Muscle of leg (tissue), 11 donors: Measurements from ENCODE around the gene PTGFRN. TPM values are rescaled to one million over a fixed set of nuclear protein-coding genes. Genes with fewer than 3 reads are reported as not detected.

Experiments used
- DNase-seq: peaks from one replicate; pipeline ENCODE4 v3.0.0; 2013
- H3K27ac ChIP-seq: one replicate; pipeline ENCODE4 v1.5.1; 2013; ENCODE audit warnings: mild to moderate bottlenecking, low read length, control low read depth
- H3K27me3 ChIP-seq: one replicate; pipeline ENCODE4 v1.6.1; 2013; ENCODE audit warnings: low read length; ENCODE audit not compliant: control insufficient read depth, insufficient read depth
- H3K36me3 ChIP-seq: one replicate; pipeline ENCODE4 v1.6.1; 2013; ENCODE audit warnings: low read length; ENCODE audit not compliant: control insufficient read depth, insufficient read depth
- H3K4me1 ChIP-seq: one replicate; pipeline ENCODE4 v1.6.1; 2013; ENCODE audit warnings: low read length; ENCODE audit not compliant: control insufficient read depth, insufficient read depth
- H3K4me3 ChIP-seq: one replicate; pipeline ENCODE4 v1.5.1; 2013; ENCODE audit warnings: low read length, control low read depth
- H3K9me3 ChIP-seq: replicated peaks from 2 replicates; pipeline ENCODE4 v1.6.1; 2013; ENCODE audit warnings: low read depth, low read length; ENCODE audit not compliant: control insufficient read depth
- WGBS: methylation state at CpG from one replicate; pipeline ENCODE4 v1.1.5; 2013; ENCODE audit warnings: missing lambda C conversion rate; ENCODE audit not compliant: insufficient coverage; 5-methylcytosine and 5-hydroxymethylcytosine counted together
- polyA plus RNA-seq, 8 donors: library from polyadenylated mRNA; unstranded; fragments of 120-200 nt; gene quantifications; one replicate each; pipeline versions ENCODE4 v1.2.1 to v1.2.3, GENCODE V29; 2013; ENCODE audit warnings: inconsistent platforms in 1 of 8, low replicate concordance in 1 of 8; ENCODE audit not compliant: insufficient read length in 8 of 8, insufficient read depth in 1 of 8
- total RNA-seq: library from RNA; stranded (reverse); fragments of 120-200 nt; gene quantifications from one replicate; pipeline ENCODE4 v1.2.4, GENCODE V29; 2013

Gene PTGFRN
- total and polyA plus RNA-seq, 9 donors: 74.1 to 157 (median 127) TPM

- peak; percentile 94 for DNase-seq
- H3K4me3 ChIP-seq: no peak overlapping the region
- no peaks in the 10 kb centered on the region for H3K27me3 ChIP-seq
- 28% methylated on average over 9 of the region's 13 CpGs for WGBS
- no peaks in the 10 kb centered on the region for H3K9me3 ChIP-seq
- H3K4me1 ChIP-seq: peaks cover 56% of the 10 kb centered on the region
- H3K27ac ChIP-seq: peak overlapping the region; percentile 93
- peaks cover 28% of the 10 kb centered on the region for H3K36me3 ChIP-seq
These were observed 40.9 kb downstream of the PTGFRN start for GRCh38 chr1:116950517-116951199.

DNA sequence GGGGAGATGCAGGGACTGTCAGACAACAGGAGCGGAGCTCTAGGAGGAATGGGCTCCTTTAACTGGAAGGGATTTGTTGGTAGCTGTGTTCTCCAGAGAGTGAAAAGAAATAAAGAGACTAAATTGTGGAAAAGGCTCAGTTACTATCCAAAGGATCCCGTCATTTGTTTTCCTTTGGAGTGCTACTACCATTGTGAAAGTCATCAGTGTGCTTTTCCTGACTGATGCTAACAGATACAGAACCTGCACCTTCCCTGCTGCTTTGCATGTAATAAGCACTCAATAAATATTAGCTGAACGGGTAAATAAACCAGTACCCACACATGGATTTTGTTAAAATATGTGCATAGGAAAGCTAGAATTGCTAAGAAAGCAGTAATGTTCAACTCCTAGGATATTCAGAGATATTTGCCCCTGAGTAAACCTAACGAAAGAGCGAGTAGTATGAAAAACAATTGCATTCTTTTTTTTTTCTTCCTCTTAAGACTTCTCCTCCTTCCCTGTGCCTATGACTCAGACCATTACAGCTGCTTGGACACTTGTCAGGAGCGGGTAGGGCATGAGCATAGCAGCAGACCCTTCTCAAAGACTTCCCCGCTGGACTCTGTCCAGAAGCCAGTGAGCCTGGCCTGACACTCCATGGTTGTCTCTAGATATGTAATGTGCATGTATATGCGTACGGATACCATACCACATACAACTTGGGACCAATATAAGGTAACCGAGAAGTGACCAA lies 41.7 kb downstream of the PTGFRN start:
- Histone ChIP-seq H3K27ac (peak overlapping the region; percentile 93), H3K36me3 (peaks cover 28% of the 10 kb centered on the region), H3K4me1 (peaks cover 55% of the 10 kb centered on the region), H3K4me3 (no peak overlapping the region), H3K9me3 (no peaks in the 10 kb centered on the region), H3K27me3 (no peaks in the 10 kb centered on the region)
- peak; percentile 90 for DNase-seq
- 17% methylated on average over 1 of the region's 10 CpGs for WGBS

GRCh38 chr1:116952738-116953275 lies 43.1 kb downstream of the PTGFRN start:
- no peak for DNase-seq
- peak overlapping the region; percentile 21 for H3K27ac ChIP-seq
- peaks cover 24% of the 10 kb centered on the region for H3K36me3 ChIP-seq
- H3K4me3 ChIP-seq: no peak overlapping the region
- peaks cover 46% of the 10 kb centered on the region for H3K4me1 ChIP-seq
- no peaks in the 10 kb centered on the region for H3K9me3 ChIP-seq
- WGBS: no CpG with 5 or more reads among the region's 2 CpGs
- no peaks in the 10 kb centered on the region for H3K27me3 ChIP-seq

DNA sequence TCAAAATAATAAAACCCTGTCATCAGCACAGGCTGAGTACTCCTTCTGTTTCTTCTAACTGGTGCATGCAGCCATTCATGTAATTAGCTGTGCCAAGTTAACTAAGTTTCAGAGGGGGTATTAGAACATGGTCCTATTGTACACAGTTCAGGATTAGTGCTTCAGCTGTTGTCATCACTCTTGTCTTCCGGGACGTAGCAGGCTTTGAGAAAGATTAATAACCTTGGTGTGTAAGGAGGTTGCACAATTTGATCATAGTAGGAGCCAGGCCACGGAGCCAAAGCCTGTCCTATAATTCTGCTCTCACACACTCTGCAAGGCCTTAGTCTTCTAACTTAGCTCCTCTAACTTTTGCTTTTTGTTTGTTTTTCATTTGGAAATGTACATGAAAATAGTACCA lies 44.7 kb downstream of the PTGFRN start:
- DNase-seq: peak; percentile 87

DNA sequence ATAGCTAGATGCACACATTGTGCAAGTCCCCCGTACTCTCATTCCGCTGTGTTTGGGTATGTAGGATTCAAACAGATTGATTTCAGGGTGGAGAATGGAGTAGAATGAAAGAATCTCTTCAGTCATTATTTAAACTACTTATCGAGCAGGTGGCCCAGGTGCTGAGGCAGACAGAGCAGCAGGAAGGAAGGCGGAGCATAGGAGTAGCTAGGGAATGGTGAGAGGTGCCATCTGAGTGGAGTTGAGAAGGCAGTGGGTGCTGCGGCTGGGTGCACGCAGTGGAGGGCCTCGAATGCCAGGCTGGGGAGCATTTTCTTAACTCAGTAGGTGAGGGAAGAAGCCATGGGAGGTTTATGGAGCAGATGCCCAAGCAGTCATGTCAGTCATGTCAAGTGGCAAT lies 46.7 kb downstream of the PTGFRN start:
- H3K36me3 ChIP-seq: peaks cover 44% of the 10 kb centered on the region
- peaks cover 16% of the 10 kb centered on the region for H3K4me1 ChIP-seq
- no peak overlapping the region for H3K27ac ChIP-seq
- H3K27me3 ChIP-seq: no peaks in the 10 kb centered on the region
- H3K4me3 ChIP-seq: no peak overlapping the region
- 92% methylated on average over 5 of the region's 7 CpGs for WGBS
- DNase-seq: no peak
- no peaks in the 10 kb centered on the region for H3K9me3 ChIP-seq

More for the DNA sequence above, 44.7 kb downstream of the PTGFRN start:
- peak overlapping the region; percentile 40 for H3K27ac ChIP-seq
- no peaks in the 10 kb centered on the region for H3K27me3 ChIP-seq
- H3K36me3 ChIP-seq: peaks cover 33% of the 10 kb centered on the region
- H3K4me1 ChIP-seq: peaks cover 35% of the 10 kb centered on the region
- H3K4me3 ChIP-seq: no peak overlapping the region
- WGBS: no CpG with 5 or more reads among the region's 3 CpGs
- H3K9me3 ChIP-seq: no peaks in the 10 kb centered on the region

DNA sequence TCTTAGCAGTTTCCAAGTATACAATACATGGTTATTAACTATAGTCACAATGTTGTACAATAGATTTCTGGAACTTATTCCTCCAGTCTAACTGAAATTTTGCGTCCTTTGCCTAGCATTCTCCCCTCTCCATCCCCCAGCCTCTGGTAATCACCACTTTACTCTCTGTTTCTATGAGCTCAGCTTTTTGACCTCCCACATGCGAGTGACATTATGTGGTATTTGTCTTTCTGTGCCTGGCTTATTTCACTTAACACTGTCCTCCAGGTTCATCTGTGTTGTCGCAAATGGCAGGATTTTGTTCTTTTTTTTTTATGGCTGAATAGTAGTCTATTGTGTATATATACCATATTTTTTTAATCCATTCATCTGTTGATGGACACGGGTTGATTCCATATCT lies 47.9 kb downstream of the PTGFRN start:
- Histone ChIP-seq H3K27ac (no peak overlapping the region), H3K36me3 (peaks cover 52% of the 10 kb centered on the region), H3K27me3 (no peaks in the 10 kb centered on the region), H3K4me3 (no peak overlapping the region), H3K9me3 (no peaks in the 10 kb centered on the region), H3K4me1 (peaks cover 9% of the 10 kb centered on the region)
- no CpG with 5 or more reads among the region's 4 CpGs for WGBS
- no peak for DNase-seq

DNA sequence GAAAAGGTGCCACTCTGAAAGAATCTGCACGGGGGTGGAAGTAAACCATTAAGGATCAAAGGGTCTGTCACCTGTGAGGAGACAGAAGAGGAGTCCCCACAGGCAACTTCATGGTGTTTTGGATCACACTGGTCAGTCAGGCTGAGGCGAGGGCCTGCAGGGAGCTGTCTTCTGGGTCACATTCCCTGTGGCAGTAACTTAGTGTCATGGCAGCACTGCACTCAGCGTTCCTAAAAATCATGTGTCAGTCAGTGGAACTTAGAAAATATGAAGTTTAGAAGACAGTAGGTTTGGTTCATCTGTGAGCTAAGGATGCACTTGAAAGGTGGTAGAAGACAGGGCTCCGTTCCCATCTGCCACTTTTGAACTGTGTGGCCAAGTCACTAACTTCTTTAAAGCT lies 48.4 kb downstream of the PTGFRN start:
- H3K9me3 ChIP-seq: no peaks in the 10 kb centered on the region
- no peak overlapping the region for H3K4me3 ChIP-seq
- H3K4me1 ChIP-seq: peaks cover 6% of the 10 kb centered on the region
- 59% methylated on average over 3 of the region's 4 CpGs for WGBS
- H3K36me3 ChIP-seq: peaks cover 56% of the 10 kb centered on the region
- DNase-seq: no peak
- no peaks in the 10 kb centered on the region for H3K27me3 ChIP-seq
- no peak overlapping the region for H3K27ac ChIP-seq

DNA sequence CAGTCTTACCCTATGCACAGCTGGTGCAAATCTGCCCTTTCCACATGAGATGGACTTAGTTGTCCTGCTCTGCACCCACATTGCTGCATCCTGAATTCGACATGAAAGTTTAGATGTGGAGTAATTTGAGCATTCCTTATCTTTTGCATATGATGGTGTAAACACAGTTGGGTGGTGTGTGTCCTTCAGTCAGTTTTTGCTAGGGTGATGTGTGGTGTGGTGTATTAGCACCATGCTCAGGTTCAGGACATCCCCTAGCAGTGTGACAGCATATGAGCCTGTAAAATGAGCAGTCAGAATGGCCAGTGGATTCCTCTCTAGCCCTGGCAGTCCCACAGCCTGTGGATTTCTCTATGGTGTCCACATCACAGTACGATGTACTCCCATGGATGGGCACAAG lies 49.3 kb downstream of the PTGFRN start:
- no peak for DNase-seq
- Histone ChIP-seq H3K36me3 (peaks cover 60% of the 10 kb centered on the region), H3K4me1 (peaks cover 2% of the 10 kb centered on the region), H3K4me3 (no peak overlapping the region), H3K9me3 (no peaks in the 10 kb centered on the region), H3K27ac (no peak overlapping the region), H3K27me3 (no peaks in the 10 kb centered on the region)
- no CpG with 5 or more reads among the region's 2 CpGs for WGBS

DNA sequence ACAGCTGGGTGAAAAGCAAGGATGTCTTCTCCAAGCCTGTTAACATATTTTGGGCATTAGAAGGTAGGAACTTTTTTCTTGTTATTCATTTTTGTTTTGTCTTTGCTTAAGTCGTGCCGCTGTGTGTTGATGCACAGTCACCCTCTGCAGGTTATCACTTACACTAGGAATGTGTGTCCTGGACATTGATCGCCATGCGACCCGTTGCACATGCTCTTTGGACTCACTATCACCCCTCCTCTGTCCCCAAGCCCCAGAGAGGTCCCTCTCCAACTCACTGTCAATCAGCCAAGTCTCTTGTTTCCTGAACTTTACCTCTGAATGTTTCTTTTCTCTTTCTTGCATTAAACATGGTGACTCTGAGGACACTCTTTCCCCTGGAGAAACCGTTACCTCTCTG lies 51.9 kb downstream of the PTGFRN start:
- Histone ChIP-seq H3K27ac (no peak overlapping the region), H3K9me3 (no peaks in the 10 kb centered on the region), H3K4me1 (no peaks in the 10 kb centered on the region), H3K4me3 (no peak overlapping the region), H3K27me3 (no peaks in the 10 kb centered on the region), H3K36me3 (peaks cover 70% of the 10 kb centered on the region)
- WGBS: 94% methylated on average over 6 of the region's 6 CpGs
- no peak for DNase-seq

- DNase-seq: no peak
- H3K9me3 ChIP-seq: no peaks in the 10 kb centered on the region
- peaks cover 72% of the 10 kb centered on the region for H3K36me3 ChIP-seq
- 71% methylated on average over 1 of the region's 4 CpGs for WGBS
- no peaks in the 10 kb centered on the region for H3K27me3 ChIP-seq
- no peaks in the 10 kb centered on the region for H3K4me1 ChIP-seq
- H3K27ac ChIP-seq: no peak overlapping the region
- H3K4me3 ChIP-seq: no peak overlapping the region
These were observed 53.4 kb downstream of the PTGFRN start for GRCh38 chr1:116962987-116963639.
